Measurements from ENCODE around the gene TKTL2. TPM values are rescaled to one million over a fixed set of nuclear protein-coding genes. Genes with fewer than 3 reads are reported as not detected.

Gene TKTL2
- total RNA-seq, 3 donors from 2014 or later, result 0.32 TPM; not detected in 2

DNA sequence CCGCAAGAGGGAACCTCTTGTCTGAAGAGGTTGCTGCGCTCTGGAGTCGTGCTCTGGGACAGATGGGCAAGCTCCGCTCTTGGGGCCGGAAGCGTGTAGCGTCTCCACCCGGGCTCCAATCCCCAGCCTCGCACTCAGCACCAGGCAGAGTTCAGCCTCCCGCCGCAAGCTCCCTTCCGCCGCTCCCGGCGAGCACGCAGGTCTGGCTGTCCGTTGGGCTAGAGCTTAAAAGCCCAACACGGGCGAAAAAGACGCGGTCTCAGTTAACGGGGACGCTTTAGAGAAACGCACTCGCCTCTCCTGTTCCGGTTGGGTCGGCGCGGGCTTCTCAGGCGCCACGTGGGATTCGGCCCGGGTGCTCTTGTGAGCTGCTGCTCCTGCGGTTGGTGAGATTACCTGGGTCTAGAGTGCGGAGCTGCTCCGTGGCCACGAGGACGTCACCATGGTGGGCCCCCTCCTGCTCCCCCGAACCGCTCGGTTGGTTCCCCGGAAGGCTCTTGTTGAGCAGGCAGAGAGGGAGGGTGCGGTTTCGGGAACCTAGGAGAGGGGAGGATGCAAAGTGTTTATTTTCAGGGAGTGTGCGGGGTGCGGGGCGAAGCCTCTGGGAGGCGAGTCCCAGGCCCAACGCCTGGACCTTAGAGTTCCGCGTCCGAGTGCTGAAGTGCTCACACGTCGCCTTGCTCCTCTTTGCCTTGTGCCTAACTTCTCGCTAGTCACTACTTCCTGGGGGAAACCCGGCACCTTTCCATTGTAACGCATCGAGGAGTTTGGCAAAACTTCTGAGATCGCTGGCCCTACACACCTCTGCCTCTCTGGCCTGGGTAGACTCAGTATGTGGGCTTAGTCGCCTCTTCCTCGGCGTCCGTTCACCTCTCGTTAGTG lies 21.0 kb upstream of the TKTL2 start, which contains the start of gene TMA16:
Gene TMA16, plus strand, starts transcription at position 331 of the 882 bp plus-strand sequence. Its CDS starts 112 bp downstream, at position 443.
- TF ChIP-seq, protein P1, sequence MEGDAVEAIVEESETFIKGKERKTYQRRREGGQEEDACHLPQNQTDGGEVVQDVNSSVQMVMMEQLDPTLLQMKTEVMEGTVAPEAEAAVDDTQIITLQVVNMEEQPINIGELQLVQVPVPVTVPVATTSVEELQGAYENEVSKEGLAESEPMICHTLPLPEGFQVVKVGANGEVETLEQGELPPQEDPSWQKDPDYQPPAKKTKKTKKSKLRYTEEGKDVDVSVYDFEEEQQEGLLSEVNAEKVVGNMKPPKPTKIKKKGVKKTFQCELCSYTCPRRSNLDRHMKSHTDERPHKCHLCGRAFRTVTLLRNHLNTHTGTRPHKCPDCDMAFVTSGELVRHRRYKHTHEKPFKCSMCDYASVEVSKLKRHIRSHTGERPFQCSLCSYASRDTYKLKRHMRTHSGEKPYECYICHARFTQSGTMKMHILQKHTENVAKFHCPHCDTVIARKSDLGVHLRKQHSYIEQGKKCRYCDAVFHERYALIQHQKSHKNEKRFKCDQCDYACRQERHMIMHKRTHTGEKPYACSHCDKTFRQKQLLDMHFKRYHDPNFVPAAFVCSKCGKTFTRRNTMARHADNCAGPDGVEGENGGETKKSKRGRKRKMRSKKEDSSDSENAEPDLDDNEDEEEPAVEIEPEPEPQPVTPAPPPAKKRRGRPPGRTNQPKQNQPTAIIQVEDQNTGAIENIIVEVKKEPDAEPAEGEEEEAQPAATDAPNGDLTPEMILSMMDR (IDR thresholded peaks at IDR 0.05), result no peak
- TF ChIP-seq POLR2A (IDR thresholded peaks at IDR 0.05) (no peak), POLR2AphosphoS5 (IDR thresholded peaks at IDR 0.05) (peak; percentile 40 to 71 (median 42))
- intact Hi-C loops (cut with DNase I; ENCODE audit: low total_unique reads), result loop anchor here (2.0 kb wide), 1 partner anchor 54 kb away; no protein-coding TSS in a partner anchor
- H3K27ac ChIP-seq, result peak within 1 kb of the TSS; percentile 87 to 92

DNA sequence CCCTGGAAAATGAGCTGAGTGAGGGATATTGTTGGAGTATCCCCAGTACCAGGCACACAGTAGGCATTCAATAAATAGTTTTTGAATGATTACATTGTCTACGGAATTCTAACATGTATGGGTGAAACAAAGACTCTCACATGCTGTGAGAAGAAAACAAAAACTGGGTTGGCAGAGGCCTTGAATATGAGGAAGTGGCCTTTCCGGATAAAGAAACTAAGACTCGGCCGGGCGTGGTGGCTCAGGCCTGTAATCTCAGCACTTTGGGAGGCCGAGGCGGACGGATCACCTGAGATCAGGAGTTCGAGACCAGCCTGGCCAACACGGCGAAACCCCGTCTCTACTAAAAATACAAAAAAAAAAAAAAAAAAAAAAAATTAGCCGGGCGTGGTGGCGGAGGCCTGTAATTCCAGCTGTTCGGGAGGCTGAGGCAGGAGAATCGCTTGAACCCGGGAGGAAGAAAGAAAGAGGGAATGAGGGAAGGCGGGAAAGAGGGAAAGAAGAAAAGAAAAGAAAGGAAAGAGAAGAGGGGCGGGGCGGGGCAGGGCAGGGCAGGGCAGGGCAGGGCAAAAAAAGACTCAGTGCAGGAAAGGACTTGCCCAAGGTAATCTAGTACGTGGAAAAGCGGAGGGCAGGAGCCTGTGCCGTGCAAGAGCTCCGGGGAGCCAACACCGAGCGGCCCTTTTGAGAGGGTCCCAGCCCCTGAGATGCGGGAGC lies 20.2 kb upstream of the TKTL2 start:
- H3K36me3 ChIP-seq, result no peaks in the 10 kb centered on the region
- intact Hi-C loops (cut with DNase I; ENCODE audit: low total_unique reads), result loop anchor here (2.0 kb wide), 1 partner anchor 53 kb away; no protein-coding TSS in a partner anchor

More for the DNA sequence above, 21.0 kb upstream of the TKTL2 start, which contains the start of gene TMA16:
- H3K27me3 ChIP-seq, result no peaks in the 10 kb centered on the region
- H3K4me1 ChIP-seq, result no peaks in the 10 kb centered on the region
- H3K9me3 ChIP-seq, result no peaks in the 10 kb centered on the region
- peak; percentile 64 to 78 for DNase-seq (ENCODE audit: low spot score in 2 of 2)
- H3K4me3 ChIP-seq, result peak within 1 kb of the TSS; percentile 74 to 87 (median 78)
- no peaks in the 10 kb centered on the region for H3K36me3 ChIP-seq

DNA sequence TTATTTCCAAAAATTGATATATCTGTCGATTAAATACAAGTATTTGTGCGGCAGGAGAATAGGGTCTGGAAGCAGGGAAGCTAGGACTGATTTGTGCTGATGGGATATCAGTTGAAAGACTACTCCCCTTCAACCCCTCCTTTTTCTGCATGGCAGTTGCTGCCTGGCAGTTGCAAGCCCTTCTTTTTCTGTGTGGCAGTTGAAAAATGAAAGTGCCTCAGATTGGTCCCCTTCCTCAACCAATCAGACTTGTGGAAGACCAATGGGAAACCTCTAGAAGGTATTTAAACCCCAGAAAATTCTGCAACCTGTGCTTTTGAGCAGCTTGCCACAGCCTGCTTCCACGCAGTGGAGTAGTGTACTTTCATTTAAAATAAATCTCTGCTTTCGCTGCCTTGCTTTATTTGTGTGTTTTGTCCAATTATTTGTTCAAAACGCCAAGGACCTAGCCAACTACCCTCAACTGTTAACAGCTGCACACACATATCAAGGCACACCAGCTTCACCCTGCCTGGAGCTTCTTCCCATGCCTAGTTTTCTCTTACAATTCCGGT lies 19.5 kb upstream of the TKTL2 start:
- DNase-seq (ENCODE audit: low spot score in 2 of 2), result no peak
- Histone ChIP-seq H3K27me3 (no peaks in the 10 kb centered on the region), H3K9me3 (no peaks in the 10 kb centered on the region), H3K27ac (no peak overlapping the region), H3K4me3 (no peak overlapping the region), H3K4me1 (no peaks in the 10 kb centered on the region), H3K36me3 (no peaks in the 10 kb centered on the region)
- no peak for TF ChIP-seq POLR2AphosphoS5 (IDR thresholded peaks at IDR 0.05)
- TF ChIP-seq, protein P1 (IDR thresholded peaks at IDR 0.05), result no peak
- no peak for TF ChIP-seq POLR2A (IDR thresholded peaks at IDR 0.05)
- intact Hi-C loops (cut with DNase I; ENCODE audit: low total_unique reads), result no loop called here

More for the DNA sequence above, 20.2 kb upstream of the TKTL2 start:
- no peak for DNase-seq (ENCODE audit: low spot score in 2 of 2)
- H3K4me3 ChIP-seq, result peak overlapping the region; percentile 74 to 87 (median 78)
- no peaks in the 10 kb centered on the region for H3K27me3 ChIP-seq
- H3K27ac ChIP-seq, result peak overlapping the region; percentile 87 to 92
- no peaks in the 10 kb centered on the region for H3K9me3 ChIP-seq
- no peak for TF ChIP-seq POLR2AphosphoS5 (IDR thresholded peaks at IDR 0.05)
- TF ChIP-seq POLR2A (IDR thresholded peaks at IDR 0.05), result no peak
- TF ChIP-seq, protein P1 (IDR thresholded peaks at IDR 0.05), result no peak
- no peaks in the 10 kb centered on the region for H3K4me1 ChIP-seq

DNA sequence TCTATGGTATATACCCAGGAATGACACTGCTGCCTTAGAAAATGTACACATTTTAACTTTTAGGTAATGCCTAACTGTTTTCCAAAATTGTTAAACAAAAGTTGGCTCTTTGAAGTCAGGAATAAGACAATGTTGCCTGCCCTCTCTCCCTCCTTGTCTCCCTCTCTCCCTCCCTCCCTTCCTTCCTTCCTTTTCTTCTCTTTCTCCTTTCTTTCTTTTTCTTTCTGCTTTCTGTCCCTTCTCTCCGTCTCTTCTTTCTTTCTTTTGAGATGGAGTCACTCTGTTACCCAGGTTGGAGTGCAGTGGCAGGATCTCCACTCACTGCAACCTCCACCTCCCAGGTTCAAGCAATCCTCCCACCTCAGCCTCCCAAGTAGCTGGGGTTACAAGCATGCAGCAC lies 16.4 kb upstream of the TKTL2 start:
- no peaks in the 10 kb centered on the region for H3K27me3 ChIP-seq
- no peak for DNase-seq (ENCODE audit: low spot score in 2 of 2)
- H3K4me1 ChIP-seq, result no peaks in the 10 kb centered on the region
- H3K27ac ChIP-seq, result no peak overlapping the region
- no peaks in the 10 kb centered on the region for H3K36me3 ChIP-seq
- H3K4me3 ChIP-seq, result no peak overlapping the region
- TF ChIP-seq, protein P1 (IDR thresholded peaks at IDR 0.05), result no peak
- no peak for TF ChIP-seq POLR2AphosphoS5 (IDR thresholded peaks at IDR 0.05)
- intact Hi-C loops (cut with DNase I; ENCODE audit: low total_unique reads), result no loop called here
- no peaks in the 10 kb centered on the region for H3K9me3 ChIP-seq

All from breast epithelium (tissue), 4 donors.